Measurements from ENCODE around the gene GRID2. TPM values are rescaled to one million over a fixed set of nuclear protein-coding genes. Genes with fewer than 3 reads are reported as not detected.

Gene GRID2
- total and polyA plus RNA-seq, 10 of the 15 experiments (the other 5 are each of a cell fraction or from before 2014, with no cell fraction given): not detected

DNA sequence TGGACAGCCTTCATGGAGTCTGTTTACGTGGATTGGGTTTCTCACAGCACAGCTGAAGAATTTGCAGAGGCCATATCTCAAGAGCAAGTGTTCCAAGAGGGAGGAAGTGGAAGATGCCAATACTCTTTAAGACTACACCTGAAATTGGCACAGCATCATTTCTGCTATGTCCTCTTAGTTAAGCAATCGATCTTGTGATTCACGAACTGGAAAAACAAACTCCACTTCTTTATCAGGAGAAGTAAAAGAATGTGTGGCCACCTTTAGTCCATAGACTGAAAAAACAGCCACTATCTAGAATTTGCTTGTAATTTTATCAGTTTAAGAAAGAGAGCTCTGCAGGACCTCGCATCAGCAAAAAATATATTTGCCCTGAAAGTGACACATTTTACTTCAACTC is 1051.6 kb downstream of the GRID2 start:
- intact Hi-C loops (cut with micrococcal nuclease; ENCODE audit: unreplicated experiment) (no loop called here), in situ Hi-C loops (cut with MboI) (no loop called here)
- Histone ChIP-seq H3K36me3 (ENCODE audit: control insufficient read depth in 2 of 2, insufficient read depth in 2 of 2, low read length in 1 of 2) (no peaks in the 10 kb centered on the region), H3K4me3 (no peak overlapping the region), H3K9me3 (replicated peaks; ENCODE audit: control insufficient read depth, insufficient read depth, low read length) (no peaks in the 10 kb centered on the region), H3K4me1 (ENCODE audit: control insufficient read depth, insufficient read depth, low read length) (no peaks in the 10 kb centered on the region), H3K79me2 (ENCODE audit: control insufficient read depth, insufficient read depth, low read length) (no peaks in the 10 kb centered on the region), H4K20me1 (ENCODE audit: control insufficient read depth, insufficient read depth) (no peaks in the 10 kb centered on the region), H3K4me2 (ENCODE audit: control insufficient read depth, insufficient read depth) (no peak overlapping the region), H3K27ac (ENCODE audit: control insufficient read depth, insufficient read depth) (no peak overlapping the region), H3K27me3 (replicated peaks in 1 of 2; ENCODE audit: control insufficient read depth in 2 of 2, insufficient read depth in 2 of 2, low read length in 1 of 2) (no peaks in the 10 kb centered on the region), H2AFZ (ENCODE audit: control insufficient read depth, low read depth, low read length) (no peak overlapping the region), H3K9ac (ENCODE audit: control insufficient read depth, insufficient read depth, low read length) (no peak overlapping the region)
- no TSS peak for BruUV-seq (replicated peaks)
- DNase-seq (ENCODE audit: low read depth, low spot score): no peak
- FAIRE-seq: no peak
- ChIA-PET SMC1A (ENCODE audit: uncharacterized antibody, unreplicated experiment) (no interaction called here), CTCF (no interaction called here), RAD21 (ENCODE audit: unreplicated experiment) (no interaction called here), POLR2A (no interaction called here)
- WGBS (ENCODE audit: insufficient coverage, insufficient replicate concordance, low lambda C conversion rate, missing lambda C conversion rate): 13% methylated on average over 4 of the region's 4 CpGs
- TF ChIP-seq PRDM15 (CRISPR knock-in tag; IDR thresholded peaks at IDR 0.05): no peak
- TF ChIP-seq CHD2 (IDR thresholded peaks at IDR 0.05; ENCODE audit: borderline replicate concordance, low read depth, low read length): no peak
- TF ChIP-seq, protein P1, sequence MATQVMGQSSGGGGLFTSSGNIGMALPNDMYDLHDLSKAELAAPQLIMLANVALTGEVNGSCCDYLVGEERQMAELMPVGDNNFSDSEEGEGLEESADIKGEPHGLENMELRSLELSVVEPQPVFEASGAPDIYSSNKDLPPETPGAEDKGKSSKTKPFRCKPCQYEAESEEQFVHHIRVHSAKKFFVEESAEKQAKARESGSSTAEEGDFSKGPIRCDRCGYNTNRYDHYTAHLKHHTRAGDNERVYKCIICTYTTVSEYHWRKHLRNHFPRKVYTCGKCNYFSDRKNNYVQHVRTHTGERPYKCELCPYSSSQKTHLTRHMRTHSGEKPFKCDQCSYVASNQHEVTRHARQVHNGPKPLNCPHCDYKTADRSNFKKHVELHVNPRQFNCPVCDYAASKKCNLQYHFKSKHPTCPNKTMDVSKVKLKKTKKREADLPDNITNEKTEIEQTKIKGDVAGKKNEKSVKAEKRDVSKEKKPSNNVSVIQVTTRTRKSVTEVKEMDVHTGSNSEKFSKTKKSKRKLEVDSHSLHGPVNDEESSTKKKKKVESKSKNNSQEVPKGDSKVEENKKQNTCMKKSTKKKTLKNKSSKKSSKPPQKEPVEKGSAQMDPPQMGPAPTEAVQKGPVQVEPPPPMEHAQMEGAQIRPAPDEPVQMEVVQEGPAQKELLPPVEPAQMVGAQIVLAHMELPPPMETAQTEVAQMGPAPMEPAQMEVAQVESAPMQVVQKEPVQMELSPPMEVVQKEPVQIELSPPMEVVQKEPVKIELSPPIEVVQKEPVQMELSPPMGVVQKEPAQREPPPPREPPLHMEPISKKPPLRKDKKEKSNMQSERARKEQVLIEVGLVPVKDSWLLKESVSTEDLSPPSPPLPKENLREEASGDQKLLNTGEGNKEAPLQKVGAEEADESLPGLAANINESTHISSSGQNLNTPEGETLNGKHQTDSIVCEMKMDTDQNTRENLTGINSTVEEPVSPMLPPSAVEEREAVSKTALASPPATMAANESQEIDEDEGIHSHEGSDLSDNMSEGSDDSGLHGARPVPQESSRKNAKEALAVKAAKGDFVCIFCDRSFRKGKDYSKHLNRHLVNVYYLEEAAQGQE (IDR thresholded peaks at IDR 0.05; ENCODE audit: low read depth, low read length): no peak
- TF ChIP-seq EED (IDR thresholded peaks at IDR 0.05; ENCODE audit: low read depth): no peak
- TF ChIP-seq FOXM1 (IDR thresholded peaks at IDR 0.05; ENCODE audit: low read depth, low read length): no peak
- TF ChIP-seq ZNF207 (IDR thresholded peaks at IDR 0.05; ENCODE audit: borderline replicate concordance): no peak
- TF ChIP-seq SP1 (IDR thresholded peaks at IDR 0.05; ENCODE audit: low read depth, low read length): no peak
- TF ChIP-seq, protein P2, sequence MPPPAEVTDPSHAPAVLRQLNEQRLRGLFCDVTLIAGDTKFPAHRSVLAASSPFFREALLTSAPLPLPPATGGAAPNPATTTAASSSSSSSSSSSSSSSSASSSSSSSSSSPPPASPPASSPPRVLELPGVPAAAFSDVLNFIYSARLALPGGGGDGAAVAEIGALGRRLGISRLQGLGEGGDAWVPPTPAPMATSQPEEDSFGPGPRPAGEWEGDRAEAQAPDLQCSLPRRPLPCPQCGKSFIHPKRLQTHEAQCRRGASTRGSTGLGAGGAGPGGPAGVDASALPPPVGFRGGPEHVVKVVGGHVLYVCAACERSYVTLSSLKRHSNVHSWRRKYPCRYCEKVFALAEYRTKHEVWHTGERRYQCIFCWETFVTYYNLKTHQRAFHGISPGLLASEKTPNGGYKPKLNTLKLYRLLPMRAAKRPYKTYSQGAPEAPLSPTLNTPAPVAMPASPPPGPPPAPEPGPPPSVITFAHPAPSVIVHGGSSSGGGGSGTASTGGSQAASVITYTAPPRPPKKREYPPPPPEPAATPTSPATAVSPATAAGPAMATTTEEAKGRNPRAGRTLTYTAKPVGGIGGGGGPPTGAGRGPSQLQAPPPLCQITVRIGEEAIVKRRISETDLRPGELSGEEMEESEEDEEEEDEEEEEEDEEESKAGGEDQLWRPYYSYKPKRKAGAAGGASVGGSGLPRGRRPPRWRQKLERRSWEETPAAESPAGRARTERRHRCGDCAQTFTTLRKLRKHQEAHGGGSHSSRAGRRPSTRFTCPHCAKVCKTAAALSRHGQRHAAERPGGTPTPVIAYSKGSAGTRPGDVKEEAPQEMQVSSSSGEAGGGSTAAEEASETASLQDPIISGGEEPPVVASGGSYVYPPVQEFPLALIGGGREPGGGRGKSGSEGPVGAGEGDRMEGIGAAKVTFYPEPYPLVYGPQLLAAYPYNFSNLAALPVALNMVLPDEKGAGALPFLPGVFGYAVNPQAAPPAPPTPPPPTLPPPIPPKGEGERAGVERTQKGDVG (CRISPR knock-in tag; IDR thresholded peaks at IDR 0.05): no peak
- TF ChIP-seq PAX5 (IDR thresholded peaks at IDR 0.05; ENCODE audit: borderline replicate concordance, low read depth, low read length): no peak
- TF ChIP-seq RFX5 (IDR thresholded peaks at IDR 0.05; ENCODE audit: low read depth, low read length): no peak
- TF ChIP-seq ELK1 (IDR thresholded peaks at IDR 0.05; ENCODE audit: low read depth, low read length): no peak
- ATAC-seq: no peak

Measured in GM12878 (cell line).